NB4 (cell line): ENCODE measurements around the gene ELMOD1.

Experiments used
- DNase-seq: peaks from one replicate; pipeline ENCODE4 v3.0.0; 2010; ENCODE audit warnings: low read depth
- H3K4me3 ChIP-seq: one replicate; pipeline ENCODE4 v1.5.1; 2011; ENCODE audit warnings: mild to moderate bottlenecking, low read depth, low read length, moderate library complexity
- MAX ChIP-seq: IDR thresholded peaks from 2 replicates; pipeline ENCODE4 v1.6.1; 2011; ENCODE audit warnings: low read depth, low read length
- MYC ChIP-seq: IDR thresholded peaks from 2 replicates; pipeline ENCODE4 v1.6.1; 2011; ENCODE audit warnings: low read depth, low read length
- POLR2A ChIP-seq: IDR thresholded peaks from 2 replicates; pipeline ENCODE4 v1.6.1; 2011; ENCODE audit warnings: mild to moderate bottlenecking; ENCODE audit not compliant: insufficient read length; ENCODE audit errors: extremely low read depth
- TF ChIP-seq, protein P1 (sequence below): IDR thresholded peaks from one replicate; pipeline ENCODE4 v1.5.1; 2012; ENCODE audit warnings: low read depth, low read length

The ELMOD1 gene

DNA sequence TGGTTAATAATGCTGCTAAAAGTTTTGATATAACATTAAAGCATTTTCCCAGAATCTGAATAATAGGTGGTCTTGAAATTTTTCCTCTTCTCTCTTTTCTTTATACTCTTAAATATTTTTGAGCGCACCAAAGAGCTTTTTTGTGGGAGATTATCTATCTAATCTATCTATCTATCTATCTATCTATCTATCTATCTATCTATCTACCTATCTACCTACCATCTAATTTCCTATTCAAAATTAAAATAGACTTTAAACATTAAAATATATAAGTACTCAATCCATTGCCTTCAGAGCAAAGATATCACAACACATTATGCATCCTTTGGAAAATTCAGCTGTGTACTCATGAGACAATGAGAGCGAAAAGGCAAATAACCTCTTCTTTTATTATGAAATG lies 55.8 kb downstream of the ELMOD1 start:
- no peak overlapping the region for H3K4me3 ChIP-seq
- no peak for DNase-seq
- TF ChIP-seq, protein P1, sequence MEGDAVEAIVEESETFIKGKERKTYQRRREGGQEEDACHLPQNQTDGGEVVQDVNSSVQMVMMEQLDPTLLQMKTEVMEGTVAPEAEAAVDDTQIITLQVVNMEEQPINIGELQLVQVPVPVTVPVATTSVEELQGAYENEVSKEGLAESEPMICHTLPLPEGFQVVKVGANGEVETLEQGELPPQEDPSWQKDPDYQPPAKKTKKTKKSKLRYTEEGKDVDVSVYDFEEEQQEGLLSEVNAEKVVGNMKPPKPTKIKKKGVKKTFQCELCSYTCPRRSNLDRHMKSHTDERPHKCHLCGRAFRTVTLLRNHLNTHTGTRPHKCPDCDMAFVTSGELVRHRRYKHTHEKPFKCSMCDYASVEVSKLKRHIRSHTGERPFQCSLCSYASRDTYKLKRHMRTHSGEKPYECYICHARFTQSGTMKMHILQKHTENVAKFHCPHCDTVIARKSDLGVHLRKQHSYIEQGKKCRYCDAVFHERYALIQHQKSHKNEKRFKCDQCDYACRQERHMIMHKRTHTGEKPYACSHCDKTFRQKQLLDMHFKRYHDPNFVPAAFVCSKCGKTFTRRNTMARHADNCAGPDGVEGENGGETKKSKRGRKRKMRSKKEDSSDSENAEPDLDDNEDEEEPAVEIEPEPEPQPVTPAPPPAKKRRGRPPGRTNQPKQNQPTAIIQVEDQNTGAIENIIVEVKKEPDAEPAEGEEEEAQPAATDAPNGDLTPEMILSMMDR = no peak
- no peak for TF ChIP-seq POLR2A
- TF ChIP-seq MYC = no peak
- TF ChIP-seq MAX = no peak

DNA sequence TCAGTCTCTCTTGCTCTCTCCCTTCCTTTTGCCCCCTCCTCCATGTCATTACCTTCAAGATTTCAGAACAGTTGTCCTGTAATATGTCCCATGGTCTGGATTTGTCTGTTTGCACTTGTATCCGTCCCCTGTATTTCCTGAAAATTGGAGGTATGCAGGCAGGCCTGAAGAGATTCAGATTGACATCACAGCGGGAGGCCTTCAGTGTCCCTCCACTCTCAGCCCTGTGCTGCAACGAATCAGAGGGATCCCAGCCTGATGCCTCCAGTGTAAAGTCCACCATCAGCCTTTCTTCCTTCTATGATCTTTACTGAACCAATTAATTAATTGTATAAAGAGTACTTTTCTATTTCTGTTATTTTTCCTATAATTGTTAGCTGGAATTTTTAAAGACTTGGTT lies 57.3 kb downstream of the ELMOD1 start:
- no peak overlapping the region for H3K4me3 ChIP-seq
- no peak for DNase-seq
- no peak for TF ChIP-seq POLR2A
- TF ChIP-seq, protein P1 = no peak
- no peak for TF ChIP-seq MAX
- no peak for TF ChIP-seq MYC

DNA sequence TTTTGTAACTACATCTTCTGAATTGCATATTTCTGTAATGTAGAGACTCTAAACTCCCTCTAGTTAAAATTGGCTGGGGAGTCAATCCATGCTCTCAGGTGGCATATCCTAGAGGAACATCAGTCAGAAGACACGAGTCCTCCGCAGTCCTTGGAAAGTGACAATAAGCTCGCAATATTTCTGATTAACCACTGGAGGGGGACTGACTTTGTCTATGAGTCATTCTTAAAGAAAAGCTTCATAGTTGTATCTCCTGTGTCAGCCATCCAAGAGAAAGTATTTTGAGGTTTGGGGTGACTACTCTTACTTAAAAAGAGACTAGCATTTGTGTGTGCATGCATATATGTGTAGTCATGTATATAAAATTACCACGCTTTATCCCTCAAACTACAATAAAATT lies 60.7 kb downstream of the ELMOD1 start:
- TF ChIP-seq POLR2A (no peak), MAX (no peak), MYC (no peak)
- TF ChIP-seq, protein P1 = no peak
- H3K4me3 ChIP-seq = no peak overlapping the region
- DNase-seq = peak; percentile 7

DNA sequence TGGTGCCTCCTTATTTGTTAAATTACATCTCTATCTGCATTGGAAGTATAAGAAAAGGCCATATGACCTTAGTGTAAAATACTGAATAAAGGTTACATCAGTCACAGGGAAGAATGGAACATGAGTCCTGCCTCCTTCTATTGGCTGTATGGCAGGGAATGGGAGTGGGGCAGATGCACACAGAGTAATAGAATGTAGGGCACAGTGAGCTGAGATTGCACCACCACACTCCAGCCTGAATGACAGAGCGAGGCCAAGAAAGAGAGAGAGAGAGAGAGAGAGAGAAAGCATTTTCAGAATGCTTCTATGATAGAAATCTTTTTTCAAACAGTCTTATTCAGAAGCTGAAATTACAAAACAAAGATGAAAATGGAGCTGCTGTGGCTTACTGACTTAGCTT lies 62.1 kb downstream of the ELMOD1 start:
- no peak for TF ChIP-seq MAX
- TF ChIP-seq, protein P1 = no peak
- no peak for TF ChIP-seq POLR2A
- TF ChIP-seq MYC = no peak
- DNase-seq = no peak
- no peak overlapping the region for H3K4me3 ChIP-seq

- DNase-seq = no peak
- TF ChIP-seq POLR2A (no peak), MYC (no peak), MAX (no peak)
- TF ChIP-seq, protein P1 = no peak
- no peak overlapping the region for H3K4me3 ChIP-seq
Observed at GRCh38 chr11:107655602-107656001, 64.7 kb downstream of the ELMOD1 start.

GRCh38 chr11:107659310-107659709 lies 68.4 kb downstream of the ELMOD1 start:
- TF ChIP-seq MYC = no peak
- TF ChIP-seq MAX = no peak
- TF ChIP-seq, protein P1 = no peak
- no peak for TF ChIP-seq POLR2A
- H3K4me3 ChIP-seq = no peak overlapping the region
- no peak for DNase-seq
